ENCODE measurements around the gene GRID2.
"Not testable (repeated sequence)": the region's sequence is repeated elsewhere in the genome, so short reads cannot be mapped to it uniquely, and the experiment has no call there.

DNA sequence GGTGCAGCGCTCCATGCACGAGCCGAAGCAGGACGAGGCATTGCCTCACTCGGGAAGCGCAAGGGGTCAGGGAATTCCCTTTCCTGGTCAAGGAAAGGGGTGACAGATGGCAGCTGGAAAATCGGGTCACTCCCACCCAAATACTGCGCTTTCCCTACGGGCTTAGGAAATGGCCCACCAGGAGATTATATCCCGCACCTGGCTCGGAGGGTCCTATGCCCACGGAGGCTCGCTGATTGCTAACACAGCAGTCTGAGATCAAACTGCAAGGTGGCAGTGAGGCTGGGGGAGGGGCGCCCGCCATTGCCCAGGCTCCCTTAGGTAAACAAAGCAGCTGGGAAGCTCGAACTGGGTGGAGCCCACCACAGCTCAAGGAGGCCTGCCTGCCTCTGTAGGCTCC, 1373.2 kb downstream of the GRID2 start:
- TF ChIP-seq, protein P1, sequence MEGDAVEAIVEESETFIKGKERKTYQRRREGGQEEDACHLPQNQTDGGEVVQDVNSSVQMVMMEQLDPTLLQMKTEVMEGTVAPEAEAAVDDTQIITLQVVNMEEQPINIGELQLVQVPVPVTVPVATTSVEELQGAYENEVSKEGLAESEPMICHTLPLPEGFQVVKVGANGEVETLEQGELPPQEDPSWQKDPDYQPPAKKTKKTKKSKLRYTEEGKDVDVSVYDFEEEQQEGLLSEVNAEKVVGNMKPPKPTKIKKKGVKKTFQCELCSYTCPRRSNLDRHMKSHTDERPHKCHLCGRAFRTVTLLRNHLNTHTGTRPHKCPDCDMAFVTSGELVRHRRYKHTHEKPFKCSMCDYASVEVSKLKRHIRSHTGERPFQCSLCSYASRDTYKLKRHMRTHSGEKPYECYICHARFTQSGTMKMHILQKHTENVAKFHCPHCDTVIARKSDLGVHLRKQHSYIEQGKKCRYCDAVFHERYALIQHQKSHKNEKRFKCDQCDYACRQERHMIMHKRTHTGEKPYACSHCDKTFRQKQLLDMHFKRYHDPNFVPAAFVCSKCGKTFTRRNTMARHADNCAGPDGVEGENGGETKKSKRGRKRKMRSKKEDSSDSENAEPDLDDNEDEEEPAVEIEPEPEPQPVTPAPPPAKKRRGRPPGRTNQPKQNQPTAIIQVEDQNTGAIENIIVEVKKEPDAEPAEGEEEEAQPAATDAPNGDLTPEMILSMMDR (IDR thresholded peaks at IDR 0.05): not testable (repeated sequence)
- TF ChIP-seq EP300 (IDR thresholded peaks at IDR 0.05; ENCODE audit: low read depth); POLR2A (IDR thresholded peaks at IDR 0.05); POLR2AphosphoS5 (IDR thresholded peaks at IDR 0.05): not testable (repeated sequence)

Data from transverse colon (tissue), 4 donors.